ENCODE measurements around the gene S1PR2. TPM values are rescaled to one million over a fixed set of nuclear protein-coding genes. Genes with fewer than 3 reads are reported as not detected.

S1PR2 gene
- total and polyA plus RNA-seq, 2 donors (not counting 3 experiments of a cell fraction or from before 2014, with no cell fraction given): 0.70 to 1.0 TPM

- ChIA-PET POLR2A (no interaction called here), CTCF (interaction anchor here (0.8 to 1.5 kb wide), 5 partner anchors 9 to 53 kb away, joined by 3 to 4 read pairs (median 4); no protein-coding TSS in a partner anchor)
- H3K79me2 ChIP-seq (ENCODE audit: control insufficient read depth, insufficient read depth, low read length): no peaks in the 10 kb centered on the region
- H3K4me1 ChIP-seq (ENCODE audit: control insufficient read depth, extremely low read depth, insufficient read depth, low read length): no peaks in the 10 kb centered on the region
- no peaks in the 10 kb centered on the region for H3K36me3 ChIP-seq (ENCODE audit: control insufficient read depth in 2 of 2, extremely low read depth in 1 of 2, insufficient read depth in 2 of 2, low read length in 2 of 2)
- no peak overlapping the region for H3K4me3 ChIP-seq (replicated peaks in 1 of 3; ENCODE audit: insufficient read depth in 1 of 3, low read depth in 1 of 3, low read length in 3 of 3)
- dilution Hi-C loops (cut with MboI; ENCODE audit: extremely low pct_ligation_motif_present, low sequenced_read_pairs): no loop called here
- H3K4me2 ChIP-seq (ENCODE audit: insufficient read depth, low read length): no peak overlapping the region
- intact Hi-C loops (cut with micrococcal nuclease): no loop called here
- no peak overlapping the region for H3K9ac ChIP-seq (replicated peaks; ENCODE audit: extremely low read depth, insufficient read depth, low read length)
- H4K20me1 ChIP-seq (replicated peaks; ENCODE audit: control insufficient read depth, extremely low read depth, insufficient read depth, low read length): no peaks in the 10 kb centered on the region
- no peaks in the 10 kb centered on the region for H3K9me1 ChIP-seq (replicated peaks; ENCODE audit: control insufficient read depth, extremely low read depth, insufficient read depth, low read length)
- no peaks in the 10 kb centered on the region for H3K9me3 ChIP-seq (replicated peaks; ENCODE audit: control insufficient read depth, insufficient read depth, low read length)
- no TSS peak for BruUV-seq (replicated peaks)
- no peak overlapping the region for H3K27ac ChIP-seq (ENCODE audit: insufficient read depth, low read depth, low read length)
- H2AFZ ChIP-seq (ENCODE audit: low read depth, low read length): no peak overlapping the region
- peaks cover 0 to 1% of the 10 kb centered on the region in 2 experiments for H3K27me3 ChIP-seq (ENCODE audit: control insufficient read depth in 2 of 2, insufficient read depth in 2 of 2, low read length in 2 of 2)
- TF ChIP-seq, protein P1, sequence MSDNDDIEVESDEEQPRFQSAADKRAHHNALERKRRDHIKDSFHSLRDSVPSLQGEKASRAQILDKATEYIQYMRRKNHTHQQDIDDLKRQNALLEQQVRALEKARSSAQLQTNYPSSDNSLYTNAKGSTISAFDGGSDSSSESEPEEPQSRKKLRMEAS (IDR thresholded peaks at IDR 0.05; ENCODE audit: insufficient read depth, insufficient read length): no peak
- TF ChIP-seq FOS (IDR thresholded peaks at IDR 0.05; ENCODE audit: borderline replicate concordance, insufficient read depth, low read length) (no peak), POLR2A (IDR thresholded peaks at IDR 0.05; ENCODE audit: low read depth, low read length) (no peak), JUN (IDR thresholded peaks at IDR 0.05; ENCODE audit: borderline replicate concordance, insufficient read depth, insufficient read length, low read depth) (no peak), POLR2AphosphoS5 (IDR thresholded peaks at IDR 0.05; ENCODE audit: insufficient read depth, low read depth, low read length) (no peak), GATA2 (IDR thresholded peaks at IDR 0.05; ENCODE audit: insufficient read depth, insufficient read length, low read depth, low read length) (no peak), MYC (IDR thresholded peaks at IDR 0.05; ENCODE audit: low read depth, low read length) (no peak), EZH2 (IDR thresholded peaks at IDR 0.05; ENCODE audit: borderline replicate concordance, low read depth, low read length, severe bottlenecking) (no peak)
- DNase-seq (ENCODE audit: low read depth, low spot score) (no peak), FAIRE-seq (no peak)
Measured at GRCh38 chr19:10205636-10206035, 25.5 kb downstream of the S1PR2 start.

- no peaks in the 10 kb centered on the region for H3K9me3 ChIP-seq (replicated peaks; ENCODE audit: control insufficient read depth, insufficient read depth, low read length)
- no TSS peak for BruUV-seq (replicated peaks)
- DNase-seq (ENCODE audit: low read depth, low spot score): no peak
- CTCF ChIA-PET: interaction anchor here (1.9 kb wide), 1 partner anchor 25 kb away, joined by 7 read pairs; no protein-coding TSS in a partner anchor
- dilution Hi-C loops (cut with MboI; ENCODE audit: extremely low pct_ligation_motif_present, low sequenced_read_pairs): no loop called here
- no peak overlapping the region for H2AFZ ChIP-seq (ENCODE audit: low read depth, low read length)
- H3K9ac ChIP-seq (replicated peaks; ENCODE audit: extremely low read depth, insufficient read depth, low read length): no peak overlapping the region
- H3K4me2 ChIP-seq (ENCODE audit: insufficient read depth, low read length): no peak overlapping the region
- H3K9me1 ChIP-seq (replicated peaks; ENCODE audit: control insufficient read depth, extremely low read depth, insufficient read depth, low read length): no peaks in the 10 kb centered on the region
- no peaks in the 10 kb centered on the region for H3K79me2 ChIP-seq (ENCODE audit: control insufficient read depth, insufficient read depth, low read length)
- H3K27ac ChIP-seq (ENCODE audit: insufficient read depth, low read depth, low read length): no peak overlapping the region
- no peak overlapping the region for H3K4me3 ChIP-seq (replicated peaks in 1 of 3; ENCODE audit: insufficient read depth in 1 of 3, low read depth in 1 of 3, low read length in 3 of 3)
- no peaks in the 10 kb centered on the region for H4K20me1 ChIP-seq (replicated peaks; ENCODE audit: control insufficient read depth, extremely low read depth, insufficient read depth, low read length)
- intact Hi-C loops (cut with micrococcal nuclease): no loop called here
- TF ChIP-seq JUN (IDR thresholded peaks at IDR 0.05; ENCODE audit: borderline replicate concordance, insufficient read depth, insufficient read length, low read depth) (no peak), MYC (IDR thresholded peaks at IDR 0.05; ENCODE audit: low read depth, low read length) (no peak), POLR2A (IDR thresholded peaks at IDR 0.05; ENCODE audit: low read depth, low read length) (no peak), POLR2AphosphoS5 (IDR thresholded peaks at IDR 0.05; ENCODE audit: insufficient read depth, low read depth, low read length) (no peak)
- TF ChIP-seq, protein P1 (IDR thresholded peaks at IDR 0.05; ENCODE audit: insufficient read depth, insufficient read length): no peak
- peaks cover 0 to 1% of the 10 kb centered on the region in 2 experiments for H3K27me3 ChIP-seq (ENCODE audit: control insufficient read depth in 2 of 2, insufficient read depth in 2 of 2, low read length in 2 of 2)
- FAIRE-seq: no peak
- no peaks in the 10 kb centered on the region for H3K36me3 ChIP-seq (ENCODE audit: control insufficient read depth in 2 of 2, extremely low read depth in 1 of 2, insufficient read depth in 2 of 2, low read length in 2 of 2)
- POLR2A ChIA-PET: no interaction called here
- no peaks in the 10 kb centered on the region for H3K4me1 ChIP-seq (ENCODE audit: control insufficient read depth, extremely low read depth, insufficient read depth, low read length)
Measured at GRCh38 chr19:10203686-10204085, 27.4 kb downstream of the S1PR2 start.
